Activated CD4-positive, CD25-positive, alpha-beta regulatory T cell (primary cell): ENCODE measurements around the gene UVSSA.
"Not testable (repeated sequence)": the region's sequence is repeated elsewhere in the genome, so short reads cannot be mapped to it uniquely, and the experiment has no call there.

Experiments
- DNase-seq, 4 experiments: peaks; one replicate each; lab custom pipeline; 2025; lab: John Stamatoyannopoulos, UW

The UVSSA gene

DNA sequence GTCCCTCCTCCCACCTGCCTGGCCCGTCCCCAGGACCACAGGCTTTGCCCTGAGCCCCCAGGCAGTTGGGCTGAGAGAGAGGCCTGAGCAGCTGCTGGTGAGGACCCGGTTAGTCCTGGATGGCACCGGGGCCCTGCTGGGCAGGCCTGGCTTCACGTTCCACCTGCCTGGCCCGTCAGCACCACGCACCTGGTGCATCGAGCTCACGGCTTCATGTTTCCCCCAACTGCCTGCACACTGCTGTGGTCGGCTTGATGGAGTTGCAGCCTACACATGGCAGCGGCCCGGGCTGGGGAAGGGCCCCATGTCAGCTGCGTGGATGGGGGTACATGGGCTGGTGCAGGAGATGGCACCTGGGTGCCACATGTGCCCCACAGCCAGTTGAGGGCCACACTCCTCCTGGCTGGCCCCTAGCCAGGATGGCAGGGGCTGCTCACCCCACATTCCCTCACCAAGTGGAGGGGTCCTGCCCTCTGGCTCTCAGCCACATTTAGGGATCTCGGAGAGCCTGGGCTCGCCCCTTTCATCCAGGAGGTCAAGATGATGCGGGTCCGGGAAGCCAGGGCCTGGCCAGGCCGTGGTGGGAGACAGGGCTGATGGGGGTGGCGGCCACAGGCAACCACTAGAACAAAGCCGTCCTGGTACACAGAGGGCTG, 30.7 kb downstream of the UVSSA start:
- DNase-seq, result no peak

DNA sequence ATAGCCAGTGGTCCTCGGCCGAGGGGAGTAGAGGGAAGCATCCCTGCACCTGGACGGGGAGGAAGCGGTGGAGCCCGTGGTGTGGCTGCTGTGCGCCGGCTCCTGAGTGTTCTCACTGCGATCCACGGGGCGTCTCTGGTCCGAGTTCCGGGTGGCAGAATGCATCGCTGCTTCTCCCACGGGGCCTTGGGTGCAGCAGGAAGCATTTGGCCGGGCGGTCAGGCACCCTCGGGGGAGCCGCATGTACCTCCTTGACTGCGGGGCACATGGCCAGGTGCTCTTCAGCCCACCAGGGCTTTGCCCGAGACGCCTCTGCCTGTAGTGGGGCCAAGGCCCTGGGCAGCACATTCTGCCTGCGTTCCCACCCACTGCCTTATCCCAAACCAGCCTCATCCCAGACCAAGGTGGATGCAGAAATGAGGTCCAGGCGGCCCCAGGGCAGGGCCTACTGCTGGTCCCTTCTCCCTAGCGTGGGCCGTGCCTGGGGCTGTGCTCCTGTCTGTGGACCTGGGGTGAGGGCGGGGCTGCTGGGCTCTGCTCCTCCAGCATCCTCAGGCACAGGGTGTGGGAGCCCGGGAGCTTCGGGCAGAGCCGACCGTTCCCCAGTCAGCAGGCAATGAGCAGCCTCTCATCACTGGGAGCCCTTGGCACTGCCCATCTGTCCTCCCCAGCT, 31.7 kb downstream of the UVSSA start:
- no peak for DNase-seq

DNA sequence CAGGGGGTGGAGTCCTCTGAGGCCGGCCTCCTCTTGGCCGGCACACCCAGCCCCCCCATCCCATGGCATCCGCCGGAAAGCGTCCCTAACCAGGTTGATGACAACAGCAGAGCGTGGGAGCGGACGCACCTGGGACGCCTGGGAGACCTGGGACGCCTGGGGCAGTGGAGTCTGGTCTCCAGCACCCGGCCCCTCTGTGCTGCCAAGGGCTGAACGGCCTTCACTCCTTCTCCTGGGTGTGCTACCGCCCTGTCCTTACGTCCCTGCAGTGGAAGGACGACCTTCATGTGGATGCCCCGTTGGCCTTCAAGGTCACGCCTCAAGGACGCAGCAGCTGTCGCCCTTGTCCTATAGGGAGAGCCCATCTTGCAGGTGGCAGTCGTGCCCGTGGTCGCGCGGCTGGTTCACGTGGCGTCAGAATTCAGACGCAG, 32.4 kb downstream of the UVSSA start:
- no peak for DNase-seq

DNA sequence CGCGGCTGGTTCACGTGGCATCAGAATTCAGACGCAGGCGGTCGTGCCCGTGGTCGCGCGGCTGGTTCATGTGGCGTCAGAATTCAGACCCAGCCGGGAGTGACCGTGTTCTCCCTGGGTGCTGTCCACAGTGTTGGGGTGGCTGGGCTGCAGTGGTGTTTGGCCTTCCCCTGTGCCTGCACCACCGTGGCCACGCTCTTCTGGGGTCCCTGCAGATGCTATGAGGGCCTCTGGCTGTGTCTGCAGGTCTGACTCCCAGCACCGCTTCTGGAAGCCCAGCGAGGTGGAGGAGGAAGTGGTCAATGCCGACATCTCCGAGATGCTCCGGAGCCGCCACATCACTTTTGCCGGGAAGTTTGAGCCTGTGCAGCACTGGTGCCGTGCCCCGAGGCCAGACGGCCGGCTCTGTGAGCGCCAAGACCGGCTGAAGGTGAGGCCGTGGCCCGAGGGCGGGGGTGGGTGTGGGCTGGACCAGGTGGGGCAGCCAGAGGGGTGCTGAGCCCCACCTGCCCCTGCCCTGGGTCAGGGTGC, 32.9 kb downstream of the UVSSA start:
- no peak for DNase-seq

DNA sequence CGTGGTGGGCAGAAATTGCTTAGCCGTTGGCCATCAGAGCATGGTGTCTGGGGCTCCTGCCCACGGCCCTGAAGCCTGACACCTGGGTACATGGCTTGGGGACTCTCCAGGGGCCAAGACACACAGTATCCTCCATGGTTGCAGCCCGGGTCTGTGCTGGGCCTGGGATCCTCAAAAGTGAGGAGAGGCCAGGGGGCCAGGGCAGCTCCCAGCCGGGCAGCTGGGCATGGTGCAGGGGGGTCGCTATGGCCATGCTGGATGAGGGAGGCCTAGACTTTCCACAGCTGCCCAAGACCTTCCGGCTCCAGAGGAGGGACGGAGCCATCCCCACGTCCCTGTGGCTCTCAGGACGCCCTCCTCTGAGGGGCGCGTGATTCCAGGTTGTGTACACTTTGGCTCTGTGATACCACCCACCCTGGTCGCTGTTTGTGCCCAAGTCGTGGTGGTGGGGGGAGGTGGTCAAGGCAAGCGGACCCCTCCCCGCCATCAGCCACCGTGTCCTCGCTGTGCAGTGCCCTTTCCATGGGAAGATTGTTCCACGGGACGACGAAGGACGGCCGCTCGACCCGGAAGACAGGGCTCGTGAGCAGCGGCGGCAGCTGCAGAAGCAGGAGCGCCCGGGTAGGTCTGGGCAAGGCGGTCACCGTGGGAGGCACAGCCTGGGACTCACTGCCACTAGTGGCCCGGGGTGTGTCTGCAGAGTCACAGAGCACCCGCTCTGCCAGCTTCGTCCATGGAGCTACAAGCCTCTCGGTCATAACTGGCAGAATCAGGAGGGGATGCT, 33.6 kb downstream of the UVSSA start:
- no peak for DNase-seq

DNA sequence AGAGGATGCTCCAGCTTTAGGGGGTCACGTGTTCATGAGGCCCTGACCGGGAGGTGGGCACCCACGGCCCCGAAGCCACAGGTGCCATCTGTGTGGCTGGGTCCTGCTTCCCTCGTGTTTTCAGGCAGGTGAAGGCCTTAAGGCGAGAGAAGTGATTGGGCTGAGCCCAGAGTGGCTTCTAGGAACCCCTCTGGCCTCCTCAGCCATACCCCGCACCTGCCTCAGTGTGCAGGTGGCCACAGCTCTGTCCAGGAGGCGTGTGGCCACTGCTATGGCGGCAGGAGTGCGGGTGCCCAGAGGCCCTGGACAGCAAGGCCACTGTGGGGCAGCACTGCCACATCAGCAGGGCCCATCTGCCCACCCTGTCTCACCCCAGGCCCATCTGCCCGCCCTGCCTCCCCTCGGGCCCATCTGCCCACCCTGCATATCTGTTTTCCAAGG, 34.2 kb downstream of the UVSSA start:
- DNase-seq, result no peak

DNA sequence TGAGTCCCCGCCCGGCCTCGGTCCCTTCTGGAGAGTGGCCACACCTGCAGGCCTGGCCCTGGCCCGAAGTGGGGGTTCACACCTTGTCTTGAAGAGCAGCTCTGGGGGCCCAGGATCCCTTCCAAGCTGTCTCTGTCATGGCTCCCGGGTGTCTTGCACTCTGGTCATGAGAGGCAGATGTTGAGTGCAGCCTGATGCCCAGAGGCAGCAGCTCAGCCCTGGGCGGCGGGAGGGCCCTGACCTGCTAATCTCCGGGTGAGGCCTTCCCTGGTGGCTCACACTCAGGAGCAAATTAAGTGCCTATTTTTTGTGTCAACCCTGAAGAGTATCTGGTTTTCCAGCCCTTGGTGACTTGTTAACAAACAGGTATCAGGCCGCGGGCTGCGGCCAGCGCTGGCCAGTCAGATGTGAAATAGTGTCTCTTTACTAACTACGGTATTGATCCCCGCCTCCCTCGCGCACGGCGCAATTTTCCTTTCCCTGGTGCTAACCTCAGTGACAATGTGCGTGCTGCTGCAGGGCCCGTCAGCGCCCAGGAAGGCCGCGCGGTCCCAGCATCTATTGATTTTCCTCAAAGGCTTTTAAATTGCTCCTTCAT, 35.0 kb downstream of the UVSSA start:
- no peak for DNase-seq

DNA sequence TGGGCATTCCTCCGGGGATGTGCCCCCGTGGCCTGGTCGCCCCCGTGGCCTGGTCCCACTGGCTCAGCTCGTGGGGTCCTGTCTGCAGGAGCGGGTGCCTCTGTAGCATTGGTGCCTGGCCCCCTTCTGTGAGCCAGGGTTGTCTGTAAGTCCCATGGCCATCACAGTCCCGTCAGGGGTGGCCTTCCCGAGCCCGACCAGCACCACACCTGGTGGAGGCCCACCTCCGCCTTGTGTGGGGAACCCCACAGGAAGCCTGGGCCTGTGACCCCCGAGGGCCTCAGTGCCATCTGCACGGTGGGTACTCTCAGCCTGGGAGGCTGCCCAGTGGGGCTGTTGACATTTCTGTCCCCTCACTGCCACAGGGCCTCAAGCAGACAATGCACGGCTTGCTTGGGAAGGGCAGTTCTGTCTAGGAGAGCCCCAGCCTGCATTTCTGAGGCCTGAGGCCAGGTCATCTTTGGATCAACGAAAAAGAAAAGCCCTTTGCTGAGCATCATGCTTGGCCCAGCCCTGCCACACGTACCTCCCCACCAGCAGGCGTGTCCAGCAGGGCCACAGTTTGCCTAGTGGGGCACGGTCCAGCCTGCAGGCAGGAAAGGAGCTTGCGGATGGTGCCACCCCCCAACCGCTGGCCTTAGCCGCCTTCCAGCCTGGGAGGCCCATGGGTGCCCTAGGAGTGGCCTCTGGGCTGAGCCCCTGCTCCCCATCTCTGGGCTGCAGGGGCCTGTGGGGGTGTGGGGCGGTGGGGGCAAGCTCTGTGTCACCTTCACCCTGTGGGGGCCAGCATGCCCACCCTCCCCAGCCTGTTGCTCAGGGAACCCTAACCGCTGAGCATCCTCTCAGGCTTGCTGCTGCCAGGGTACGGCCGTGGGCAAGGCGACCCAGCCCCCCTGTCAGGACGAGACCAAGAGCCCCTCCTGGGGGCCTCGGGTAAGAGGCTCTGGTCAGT, 36.0 kb downstream of the UVSSA start:
- DNase-seq, result no peak

DNA sequence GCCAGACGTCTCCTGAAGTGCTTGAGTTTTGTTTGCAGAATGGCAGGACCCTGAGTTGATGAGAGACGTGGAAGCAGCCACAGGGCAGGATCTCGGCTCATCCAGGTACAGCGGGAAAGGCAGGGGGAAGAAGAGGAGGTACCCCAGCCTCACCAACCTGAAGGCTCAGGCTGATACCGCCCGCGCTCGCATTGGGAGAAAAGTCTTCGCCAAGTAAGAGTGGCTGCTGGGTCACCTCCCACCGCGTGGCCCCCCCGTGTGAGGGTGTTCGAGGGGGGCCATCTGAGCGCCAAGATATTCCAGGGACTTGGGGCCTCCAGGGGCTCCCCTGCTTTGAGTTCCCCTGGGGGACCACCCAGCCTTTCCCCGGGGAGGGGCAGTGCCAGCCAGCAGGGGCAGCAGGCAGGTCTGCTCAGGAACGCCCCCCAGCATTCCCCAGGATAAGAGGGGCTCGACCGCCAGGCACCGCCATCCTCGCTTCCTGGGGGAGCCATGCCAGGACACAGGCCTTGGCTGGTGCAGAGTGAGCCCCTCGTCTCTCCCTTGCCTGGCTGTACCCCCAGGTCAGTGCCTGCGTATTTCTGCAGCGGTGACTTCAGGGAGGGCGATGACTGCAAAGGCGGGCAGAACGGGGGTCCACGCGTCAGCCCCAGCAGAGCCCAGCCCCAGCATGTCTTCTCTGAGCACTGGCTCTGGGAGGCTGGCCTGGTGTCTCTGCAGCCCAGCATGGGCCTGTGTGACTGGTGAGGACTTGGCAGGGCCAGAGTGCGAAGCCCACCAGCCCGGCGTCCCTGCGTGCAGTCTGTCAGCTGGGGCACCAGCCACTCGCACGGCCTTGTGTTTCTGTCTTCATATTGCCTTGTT, 37.0 kb downstream of the UVSSA start:
- no peak for DNase-seq

DNA sequence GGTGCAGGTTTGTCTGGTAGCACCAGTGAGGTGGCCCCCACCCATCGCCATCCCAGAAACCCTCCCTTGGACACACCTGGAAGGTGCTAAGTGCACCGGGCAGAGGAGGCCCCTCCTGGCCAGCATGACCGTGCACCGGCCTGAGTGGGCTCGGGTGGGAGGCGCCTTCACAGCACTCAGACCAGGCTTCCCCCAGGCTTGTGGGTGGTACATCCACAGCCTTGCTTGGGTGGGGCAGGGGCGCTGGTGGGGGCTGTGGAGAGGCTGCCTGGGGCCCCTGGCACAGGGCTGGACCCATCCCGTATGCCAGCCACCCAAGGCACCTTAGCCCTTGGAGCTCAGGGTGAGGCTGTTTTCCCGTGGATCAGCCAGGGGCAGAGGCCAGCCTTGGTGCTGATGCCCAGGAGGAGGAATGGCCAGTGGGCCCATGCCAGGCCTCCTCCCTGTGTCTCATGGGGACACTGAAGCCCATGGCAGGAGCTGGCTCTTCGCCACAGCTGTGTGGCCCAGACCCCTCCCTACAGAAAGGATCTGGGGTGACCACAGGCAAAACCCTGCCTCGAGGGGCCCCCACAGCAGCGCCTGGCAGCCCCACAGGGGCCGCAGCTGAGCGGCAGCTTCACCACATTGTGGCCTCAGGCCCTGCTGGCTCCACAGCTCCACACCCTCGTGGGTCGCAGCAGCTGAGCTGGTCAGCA, 37.8 kb downstream of the UVSSA start:
- DNase-seq, result no peak

DNA sequence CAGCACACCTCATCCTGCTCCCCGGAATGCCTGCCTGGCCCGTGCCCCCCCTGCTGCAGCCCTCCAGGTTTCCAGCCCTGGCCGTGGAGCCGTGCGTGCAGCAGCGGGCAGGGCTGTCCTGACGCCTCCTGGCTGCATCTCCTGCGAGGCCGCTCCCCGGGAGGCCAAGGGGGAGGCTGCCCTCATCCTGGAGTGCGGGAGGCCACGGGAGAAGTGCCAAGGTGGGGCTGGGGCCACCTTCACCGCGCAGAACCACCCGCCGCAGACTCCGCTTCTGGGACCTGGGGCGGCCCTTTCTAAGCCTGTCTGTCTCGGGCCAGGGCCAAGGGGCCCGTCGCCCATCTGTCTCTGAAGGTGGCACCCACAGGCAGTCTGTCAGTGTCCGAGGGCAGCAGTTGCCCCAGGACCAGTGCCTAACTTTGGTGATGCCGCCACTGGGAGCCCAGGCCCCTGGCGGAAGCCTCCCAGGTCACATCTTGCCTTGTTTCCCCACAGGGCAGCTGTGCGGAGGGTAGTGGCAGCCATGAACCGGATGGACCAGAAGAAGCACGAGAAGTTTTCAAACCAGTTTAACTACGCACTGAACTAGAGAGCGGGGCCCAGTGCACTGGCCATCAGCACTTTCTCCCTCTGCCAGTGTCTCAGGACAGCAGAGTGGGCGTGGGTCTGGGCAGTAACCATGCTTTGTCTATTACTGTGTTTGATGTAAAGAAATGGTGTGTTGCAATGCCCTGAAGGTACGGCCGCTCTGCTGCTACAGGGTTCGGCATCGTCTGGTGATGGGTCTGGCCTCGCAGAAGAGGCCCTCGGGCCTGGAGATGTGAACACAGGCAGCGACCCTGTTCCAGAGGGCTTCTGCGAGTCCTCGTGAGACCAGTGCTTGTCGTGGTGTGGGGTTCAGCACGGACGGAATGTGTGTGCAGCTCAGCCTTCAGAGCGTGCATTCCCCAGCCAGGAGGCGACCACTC, 38.6 kb downstream of the UVSSA start:
- no peak for DNase-seq

DNA sequence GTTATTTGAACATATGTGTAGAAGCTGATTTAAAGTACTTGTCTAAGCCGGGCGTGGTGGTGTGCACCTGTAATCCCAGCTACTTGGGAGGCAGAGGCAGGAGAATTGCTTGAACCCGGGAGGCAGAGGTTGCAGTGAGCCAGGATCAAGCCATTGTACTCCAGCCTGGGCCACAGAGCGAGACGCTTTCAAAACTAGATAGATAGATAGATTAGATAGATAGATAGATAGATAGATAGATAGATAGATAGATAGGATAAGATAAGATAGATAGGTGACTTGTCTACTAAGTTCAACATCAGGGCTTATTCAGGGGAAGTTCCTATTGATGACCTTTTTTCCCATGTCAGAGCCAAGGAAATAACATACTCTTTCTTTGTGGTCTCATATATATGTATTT, 46.4 kb downstream of the UVSSA start:
- DNase-seq, result not testable (repeated sequence)

DNA sequence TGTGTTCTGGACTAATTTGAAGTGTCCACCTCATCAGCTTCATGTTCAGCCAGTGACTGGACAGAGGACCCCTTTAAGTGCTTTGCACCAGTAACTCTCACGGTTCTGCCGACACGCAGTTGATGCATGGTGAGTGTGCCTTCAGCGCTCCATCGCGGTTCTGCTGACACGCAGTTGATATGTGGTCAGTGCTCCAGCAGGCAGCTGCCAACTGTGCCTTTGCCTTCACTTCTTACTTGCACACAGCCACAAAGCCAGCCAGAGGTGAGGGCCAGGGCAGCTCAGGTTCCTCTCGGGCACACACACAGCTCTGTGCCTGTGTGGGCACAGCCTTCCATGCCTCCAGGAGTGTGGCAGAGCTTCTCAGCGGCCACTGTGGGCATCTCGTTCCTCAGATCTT, 46.9 kb downstream of the UVSSA start:
- DNase-seq, result no peak

DNA sequence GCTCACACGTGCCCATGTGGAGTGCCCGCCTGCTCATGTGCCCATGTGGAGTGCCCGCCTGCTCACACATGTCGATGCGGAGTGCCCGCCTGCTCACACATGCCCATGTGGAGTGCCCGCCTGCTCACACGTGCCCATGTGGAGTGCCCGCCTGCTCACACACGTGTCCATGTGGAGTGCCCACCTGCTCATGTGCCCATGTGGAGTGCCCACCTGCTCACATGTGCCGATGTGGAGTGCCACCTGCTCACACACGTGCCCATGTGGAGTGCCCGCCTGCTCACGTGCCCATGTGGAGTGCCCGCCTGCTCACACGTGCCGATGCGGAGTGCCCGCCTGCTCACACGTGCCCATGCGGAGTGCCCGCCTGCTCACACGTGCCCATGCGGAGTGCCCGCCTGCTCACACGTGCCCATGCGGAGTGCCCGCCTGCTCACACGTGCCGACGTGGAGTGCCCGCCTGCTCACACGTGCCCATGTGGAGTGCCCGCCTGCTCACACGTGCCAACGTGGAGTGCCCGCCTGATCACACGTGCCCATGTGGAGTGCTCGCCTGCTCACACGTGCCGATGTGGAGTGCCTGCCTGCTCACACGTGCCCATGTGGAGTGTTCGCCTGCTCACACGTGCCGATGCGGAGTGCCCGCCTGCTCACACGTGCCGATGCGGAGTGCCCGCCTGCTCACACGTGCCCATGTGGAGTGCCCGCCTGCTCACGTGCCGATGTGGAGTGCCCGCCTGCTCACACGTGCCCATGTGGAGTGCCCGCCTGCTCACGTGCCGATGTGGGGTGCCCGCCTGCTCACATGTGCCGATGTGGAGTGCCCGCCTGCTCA, 47.8 kb downstream of the UVSSA start:
- DNase-seq, result not testable (repeated sequence)

DNA sequence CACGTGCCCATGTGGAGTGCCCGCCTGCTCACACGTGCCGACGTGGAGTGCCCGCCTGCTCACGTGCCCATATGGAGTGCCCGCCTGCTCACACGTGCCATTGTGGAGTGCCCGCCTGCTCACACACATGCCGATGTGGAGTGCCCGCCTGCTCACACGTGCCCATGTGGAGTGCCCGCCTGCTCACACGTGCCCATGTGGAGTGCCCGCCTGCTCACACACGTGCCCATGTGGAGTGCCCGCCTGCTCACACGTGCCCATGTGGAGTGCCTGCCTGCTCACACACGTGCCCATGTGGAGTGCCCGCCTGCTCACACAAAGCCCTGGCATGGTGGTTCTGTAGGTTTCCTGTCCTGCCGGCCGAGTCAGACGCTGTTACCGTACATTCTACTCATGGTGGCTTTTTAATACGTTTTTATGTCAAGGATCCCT, 48.4 kb downstream of the UVSSA start:
- DNase-seq, result not testable (repeated sequence)

DNA sequence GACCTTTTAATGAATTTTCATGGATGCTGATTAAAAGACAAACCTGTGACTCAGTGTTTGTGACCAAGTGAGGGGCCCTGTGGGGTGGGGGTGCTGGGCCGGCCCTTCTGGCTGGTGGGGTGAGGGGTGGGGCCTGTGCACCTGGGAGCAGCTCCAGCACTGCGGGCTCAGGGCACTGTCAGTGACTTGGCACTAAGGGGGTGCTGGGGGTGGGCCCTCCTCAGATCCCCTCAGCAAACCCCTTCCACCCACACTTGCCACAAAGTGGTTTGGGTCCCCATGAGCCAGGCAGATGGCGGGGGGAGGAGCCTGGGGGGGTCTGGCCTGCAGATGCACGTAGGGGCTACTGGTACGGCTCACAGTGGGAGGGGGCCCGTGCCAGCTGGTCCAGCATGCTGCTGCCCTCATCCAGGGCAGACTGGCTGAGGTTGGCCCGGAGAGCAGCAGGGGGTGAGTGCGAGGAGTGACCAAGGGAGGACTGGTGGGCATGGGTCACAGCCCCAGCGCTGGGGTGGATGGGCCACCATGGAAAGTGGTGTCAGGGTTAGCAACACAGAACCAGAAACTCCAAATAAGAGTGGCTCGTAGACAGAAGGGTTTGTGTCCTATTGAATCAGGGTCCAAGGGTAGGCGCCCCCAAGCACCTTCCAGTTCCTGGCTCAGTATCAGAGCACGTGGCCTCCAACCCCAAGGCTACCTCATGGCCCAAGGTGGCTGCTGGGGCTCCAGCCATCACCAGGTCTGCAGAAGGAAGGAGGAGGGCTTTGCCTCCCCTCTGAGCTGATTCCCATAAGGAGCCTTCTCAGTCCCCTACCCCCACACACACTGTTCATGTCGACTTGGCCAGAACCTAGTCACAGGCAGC, 49.2 kb downstream of the UVSSA start:
- DNase-seq, result no peak
